Mesodermal cell (in vitro differentiated cells): ENCODE results near the gene NIM1K.
"Not testable (repeated sequence)": the region's sequence is repeated elsewhere in the genome, so short reads cannot be mapped to it uniquely, and the experiment has no call there.

Experiments used
- H3K27ac ChIP-seq: 2 replicates; pipeline ENCODE4 v1.7.0; 2013; ENCODE audit warnings: mild to moderate bottlenecking, low read depth, low read length, moderate library complexity; ENCODE audit not compliant: severe bottlenecking
- H3K36me3 ChIP-seq: 2 replicates; pipeline ENCODE4 v1.7.1; 2013; ENCODE audit warnings: mild to moderate bottlenecking, low read length, moderate library complexity; ENCODE audit not compliant: control insufficient read depth, insufficient read depth
- H3K4me1 ChIP-seq: one replicate; pipeline ENCODE4 v1.7.1; 2013; ENCODE audit warnings: mild to moderate bottlenecking, low read length; ENCODE audit not compliant: insufficient read depth, control insufficient read depth, poor library complexity, severe bottlenecking
- H3K4me3 ChIP-seq: 2 replicates; pipeline ENCODE4 v1.7.0; 2013; ENCODE audit warnings: low read length, control low read depth, mild to moderate bottlenecking; ENCODE audit not compliant: insufficient read depth, poor library complexity, severe bottlenecking; ENCODE audit errors: extremely low read depth
- H3K9me3 ChIP-seq: 2 replicates; pipeline ENCODE4 v1.7.1; 2013; ENCODE audit warnings: mild to moderate bottlenecking, low read length, moderate library complexity; ENCODE audit not compliant: control insufficient read depth
- WGBS, 2 experiments: methylation state at CpG; one replicate each; pipeline ENCODE4 v1.1.5; 2013; ENCODE audit warnings: missing lambda C conversion rate in 2 of 2; ENCODE audit not compliant: insufficient coverage in 2 of 2; 5-methylcytosine and 5-hydroxymethylcytosine counted together

Gene NIM1K

DNA sequence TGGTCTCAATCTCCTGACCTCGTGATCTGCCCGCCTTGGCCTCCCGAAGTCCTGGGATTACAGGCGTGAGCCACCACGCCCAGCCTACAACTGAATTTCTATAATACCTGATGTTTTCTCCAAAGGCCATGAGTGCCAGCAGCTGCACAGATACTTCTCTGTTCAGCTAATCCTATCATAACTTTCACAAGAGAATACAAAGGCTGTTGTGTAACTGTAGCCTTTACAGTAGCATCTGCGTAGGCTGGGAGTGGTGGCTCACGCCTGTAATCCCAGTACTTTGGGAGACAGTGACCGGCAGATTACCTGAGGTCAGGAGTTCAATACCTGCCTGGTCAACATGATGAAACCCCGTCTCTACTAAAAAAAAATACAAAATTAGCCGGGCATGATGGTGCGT is 8.9 kb upstream of the NIM1K start:
- WGBS, 2 experiments = 89 to 90% methylated on average over 11 of the region's 11 CpGs
- H3K36me3 ChIP-seq, H3K4me1 ChIP-seq: not testable (repeated sequence)

DNA sequence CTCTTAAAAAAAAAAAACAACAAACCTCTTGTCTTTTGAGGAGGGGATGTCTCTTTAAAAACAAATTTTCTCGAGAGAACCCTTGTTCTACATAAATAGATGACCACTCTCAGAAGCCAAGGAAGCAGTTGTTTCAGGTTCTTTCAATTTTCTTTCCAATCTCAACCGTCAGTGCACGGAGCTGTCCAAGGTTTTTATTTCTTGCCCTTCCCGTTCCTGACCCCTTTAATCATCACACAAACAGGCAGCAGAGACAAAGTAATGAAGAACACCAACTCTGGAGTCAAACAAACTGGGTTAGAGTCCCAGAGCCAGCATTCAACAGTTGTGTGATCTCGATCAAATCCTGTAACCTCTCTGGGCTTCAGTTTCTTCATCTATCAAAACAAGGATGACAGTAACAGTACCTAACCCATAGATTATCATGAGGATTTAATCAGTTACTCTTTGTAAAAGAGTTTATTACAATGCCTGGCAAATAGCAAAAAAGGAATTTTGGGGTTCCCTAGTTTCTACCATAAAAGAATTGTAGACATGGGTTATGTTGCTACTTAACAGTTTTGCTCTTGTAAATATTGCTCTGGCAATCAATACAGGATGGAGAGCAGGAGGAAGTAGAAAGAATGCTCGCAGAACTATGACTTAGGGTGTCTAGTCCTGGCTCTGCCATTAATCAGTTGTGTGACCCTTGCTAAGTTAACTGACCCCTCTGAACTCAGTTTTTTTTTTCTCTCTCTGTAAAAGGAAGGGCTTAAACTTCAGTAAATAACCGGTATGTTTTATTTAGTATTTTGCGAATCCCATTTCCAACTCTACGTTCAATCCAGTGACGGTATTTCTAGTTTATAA is 1.0 kb upstream of the NIM1K start:
- H3K4me3 ChIP-seq = no peak overlapping the region
- H3K27ac ChIP-seq = no peak overlapping the region
- peaks cover 12% of the 10 kb centered on the region for H3K4me1 ChIP-seq
- no peaks in the 10 kb centered on the region for H3K36me3 ChIP-seq
- WGBS, 2 experiments = 46 to 64% methylated on average over 4 to 6 of the region's 10 CpGs
- no peaks in the 10 kb centered on the region for H3K9me3 ChIP-seq

More for the DNA sequence above, 8.9 kb upstream of the NIM1K start:
- not testable (repeated sequence) for H3K9me3 ChIP-seq, H3K4me3 ChIP-seq, H3K27ac ChIP-seq

DNA sequence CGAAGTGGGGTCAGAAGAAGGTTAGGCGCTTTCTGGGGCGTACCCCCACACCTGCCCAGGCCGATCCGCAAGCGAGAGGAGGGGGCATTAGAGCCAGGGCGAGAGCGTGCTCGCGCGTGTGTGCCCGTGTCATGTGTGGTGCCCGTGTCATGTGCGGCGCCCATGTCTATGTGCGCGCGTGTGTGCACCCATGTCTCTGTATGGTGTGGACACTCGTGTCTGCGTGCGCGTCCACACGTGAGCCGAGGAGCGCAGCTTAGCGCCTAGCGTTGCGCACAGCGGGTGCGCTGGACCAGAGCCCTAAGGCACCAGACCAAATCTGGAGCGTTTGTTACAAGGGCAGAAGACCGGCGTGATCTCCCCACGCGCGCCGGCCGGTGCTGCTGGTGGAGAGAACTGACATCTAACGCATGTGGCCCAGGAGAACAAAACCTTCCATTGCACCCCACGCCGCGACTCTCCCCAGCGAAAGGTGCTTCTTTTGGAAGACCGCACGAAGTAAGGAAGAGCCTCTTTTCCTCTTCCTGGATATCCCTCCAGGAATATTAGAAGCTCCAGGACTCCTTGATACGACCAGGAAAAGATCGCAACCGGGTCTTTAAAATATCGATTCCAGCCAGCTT is 644 bp downstream of the NIM1K start:
- Histone ChIP-seq H3K4me1 (peaks cover 12% of the 10 kb centered on the region), H3K4me3 (peak overlapping the region; percentile 40), H3K36me3 (no peaks in the 10 kb centered on the region), H3K27ac (no peak overlapping the region), H3K9me3 (no peaks in the 10 kb centered on the region)
- 1 to 2% methylated on average over 39 to 44 of the region's 49 CpGs for WGBS, 2 experiments

- Histone ChIP-seq H3K4me3 (peak overlapping the region; percentile 40), H3K4me1 (peaks cover 12% of the 10 kb centered on the region), H3K36me3 (no peaks in the 10 kb centered on the region), H3K27ac (no peak overlapping the region), H3K9me3 (no peaks in the 10 kb centered on the region)
- WGBS, 2 experiments = 1 to 2% methylated on average over 9 to 11 of the region's 12 CpGs
Observed at GRCh38 chr5:43193181-43193893, 1.3 kb downstream of the NIM1K start.

GRCh38 chr5:43193894-43194265 is 1.9 kb downstream of the NIM1K start:
- H3K4me1 ChIP-seq = peaks cover 12% of the 10 kb centered on the region
- no peaks in the 10 kb centered on the region for H3K9me3 ChIP-seq
- 33 to 40% methylated on average over 1 to 3 of the region's 6 CpGs for WGBS, 2 experiments
- H3K36me3 ChIP-seq = no peaks in the 10 kb centered on the region
- H3K27ac ChIP-seq = no peak overlapping the region
- H3K4me3 ChIP-seq = peak overlapping the region; percentile 40

DNA sequence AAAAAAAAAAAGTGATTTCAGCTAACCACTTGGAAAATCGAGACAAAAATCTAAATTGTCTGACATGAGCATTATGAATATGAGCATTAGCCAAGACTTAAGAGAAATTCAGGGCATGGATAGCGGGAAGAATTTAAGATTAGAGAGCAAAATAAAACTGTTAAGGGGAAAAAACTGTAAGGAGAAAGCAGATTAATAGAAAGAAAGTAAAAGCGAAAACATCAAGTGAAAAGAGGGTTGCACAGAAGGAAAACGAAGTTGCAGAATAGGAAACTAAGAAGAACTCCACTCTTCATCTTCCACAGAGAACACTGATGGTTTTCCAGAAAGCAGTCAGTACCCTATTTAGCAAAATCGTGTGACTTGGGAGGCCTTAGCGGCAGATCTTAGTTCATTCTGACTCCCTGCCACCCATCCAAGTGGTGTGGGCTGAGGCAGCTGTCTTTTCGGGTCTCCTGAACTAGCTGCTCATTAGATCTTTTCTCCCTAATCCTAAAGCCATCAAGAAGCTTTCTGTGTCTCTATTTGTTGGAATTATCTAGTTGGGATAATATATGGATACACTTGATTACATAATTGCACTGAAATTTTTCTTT is 3.7 kb downstream of the NIM1K start:
- no peak overlapping the region for H3K4me3 ChIP-seq
- peaks cover 12% of the 10 kb centered on the region for H3K4me1 ChIP-seq
- WGBS, 2 experiments = 88 to 94% methylated on average over 2 to 4 of the region's 7 CpGs
- no peaks in the 10 kb centered on the region for H3K9me3 ChIP-seq
- no peak overlapping the region for H3K27ac ChIP-seq
- H3K36me3 ChIP-seq = no peaks in the 10 kb centered on the region

GRCh38 chr5:43197535-43197934 is 5.5 kb downstream of the NIM1K start:
- 50 to 90% methylated on average over 2 of the region's 3 CpGs for WGBS, 2 experiments
- Histone ChIP-seq H3K9me3 (no peaks in the 10 kb centered on the region), H3K4me3 (no peak overlapping the region), H3K27ac (no peak overlapping the region), H3K4me1 (peaks cover 12% of the 10 kb centered on the region), H3K36me3 (no peaks in the 10 kb centered on the region)

DNA sequence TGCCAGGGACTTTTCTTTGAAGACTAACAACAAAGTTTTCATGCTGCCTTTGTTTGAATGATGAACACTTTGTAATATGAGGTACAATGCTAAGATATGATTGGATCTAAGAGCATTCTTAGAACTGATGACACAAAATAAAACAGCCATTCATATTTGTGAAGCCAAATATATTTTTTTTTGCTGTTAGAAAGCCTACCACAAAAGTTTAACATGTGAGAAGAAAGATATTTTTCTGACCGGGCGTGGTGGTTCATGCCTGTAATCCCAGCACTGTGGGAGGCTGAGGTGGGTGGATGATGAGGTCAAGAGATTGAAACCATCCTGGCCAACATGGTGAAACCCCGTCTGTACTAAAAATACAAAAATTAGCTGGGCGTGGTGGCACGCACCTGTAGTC is 9.4 kb downstream of the NIM1K start:
- 96 to 98% methylated on average over 5 of the region's 5 CpGs for WGBS, 2 experiments
- H3K27ac ChIP-seq, H3K36me3 ChIP-seq: not testable (repeated sequence)

DNA sequence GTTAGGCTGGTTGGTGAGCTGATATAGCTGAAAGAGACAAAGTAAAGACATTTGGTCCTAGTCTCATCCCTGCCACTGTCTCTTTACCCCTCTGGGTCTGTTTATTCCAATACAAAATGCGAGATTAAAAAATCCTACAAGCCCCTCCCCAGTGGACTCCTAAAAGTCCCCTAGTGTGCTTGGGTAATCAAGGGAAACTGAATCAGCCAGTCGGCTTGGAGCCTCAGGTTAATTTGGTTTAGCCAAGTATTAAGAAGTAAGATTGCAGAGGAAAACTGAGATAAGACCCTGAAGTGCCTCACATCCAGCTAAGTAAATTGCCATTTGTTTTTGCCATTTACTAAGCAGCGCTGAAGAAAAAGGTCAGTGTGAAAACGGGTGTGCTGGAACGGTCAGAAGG is 10.4 kb downstream of the NIM1K start:
- Histone ChIP-seq H3K27ac (no peak overlapping the region), H3K9me3 (no peaks in the 10 kb centered on the region), H3K4me3 (no peak overlapping the region), H3K4me1 (no peaks in the 10 kb centered on the region), H3K36me3 (no peaks in the 10 kb centered on the region)
- 83% methylated on average over 1 to 2 of the region's 5 CpGs for WGBS, 2 experiments

More for the DNA sequence above, 9.4 kb downstream of the NIM1K start:
- not testable (repeated sequence) for H3K9me3 ChIP-seq, H3K4me3 ChIP-seq, H3K4me1 ChIP-seq

GRCh38 chr5:43203373-43203772 is 11.3 kb downstream of the NIM1K start:
- WGBS, 2 experiments = 82 to 91% methylated on average over 4 of the region's 5 CpGs
- Histone ChIP-seq H3K36me3 (no peaks in the 10 kb centered on the region), H3K27ac (no peak overlapping the region), H3K9me3 (no peaks in the 10 kb centered on the region), H3K4me1 (peaks cover 5% of the 10 kb centered on the region), H3K4me3 (no peak overlapping the region)
